OCI-LY7 (cell line): ENCODE data around the gene HUNK. TPM values are rescaled to one million over a fixed set of nuclear protein-coding genes. Genes with fewer than 3 reads are reported as not detected.

Experiments
- BruUV-seq: library from RNA; stranded (reverse); fragments of 400-500 nt; replicated peaks from 2 replicates; lab custom pipeline; 2021; lab: Mats Ljungman, UMichigan
- CTCF ChIA-PET: fragments of 300-600 bp; sonication (Branson Sonifier 250); formaldehyde crosslinking; loops from one replicate; lab custom pipeline; 2022; ENCODE audit warnings: antibody characterized with exemption; ENCODE audit not compliant: unreplicated experiment; lab: Charles Lee
- POLR2A ChIA-PET: fragments of 300-600 bp; sonication (Branson Sonifier 250); formaldehyde crosslinking; loops from one replicate; lab custom pipeline; 2022; ENCODE audit warnings: antibody characterized with exemption; lab: Charles Lee
- DNase-seq: peaks from one replicate; pipeline ENCODE4 v3.0.0-alpha.2; 2015; ENCODE audit warnings: low spot score
- H2AFZ ChIP-seq: fragments of 200-600 bp; sonication (generic), shearing (Covaris generic); 2 replicates; pipeline ENCODE4 v1.6.1; 2014; ENCODE audit warnings: mild to moderate bottlenecking, antibody characterized with exemption, low read length, moderate library complexity
- H3K27ac ChIP-seq: fragments of 200-600 bp; sonication (generic); 2 replicates; pipeline ENCODE4 v1.5.1; 2014; ENCODE audit warnings: mixed run types, low read depth, mild to moderate bottlenecking, moderate library complexity, low read length, inconsistent platforms; ENCODE audit not compliant: poor library complexity, severe bottlenecking
- H3K36me3 ChIP-seq: fragments of 200-600 bp; sonication (generic); 2 replicates; pipeline ENCODE4 v1.6.1; 2014; ENCODE audit warnings: mild to moderate bottlenecking, antibody characterized with exemption, low read length, moderate library complexity, mixed read lengths; ENCODE audit not compliant: insufficient read depth
- H3K4me1 ChIP-seq: fragments of 200-600 bp; sonication (generic); 2 replicates; pipeline ENCODE4 v1.5.1; 2014; ENCODE audit warnings: mild to moderate bottlenecking, low read length; ENCODE audit not compliant: insufficient read depth, poor library complexity, severe bottlenecking
- H3K4me2 ChIP-seq: fragments of 200-600 bp; sonication (generic); 2 replicates; pipeline ENCODE4 v1.6.1; 2014; ENCODE audit warnings: mild to moderate bottlenecking, low read length
- H3K4me3 ChIP-seq: fragments of 200-600 bp; sonication (generic); 2 replicates; pipeline ENCODE4 v1.5.1; 2014; ENCODE audit warnings: mild to moderate bottlenecking, low read depth, low read length; ENCODE audit not compliant: poor library complexity, severe bottlenecking
- H3K79me2 ChIP-seq: fragments of 200-600 bp; sonication (generic); 2 replicates; pipeline ENCODE4 v1.6.1; 2016; ENCODE audit warnings: low read depth, mild to moderate bottlenecking, low read length, moderate library complexity, mixed read lengths; ENCODE audit not compliant: insufficient read depth
- H3K9me2 ChIP-seq: fragments of 200-600 bp; sonication (generic); 2 replicates; pipeline ENCODE4 v1.6.1; 2016; ENCODE audit warnings: mild to moderate bottlenecking, low read length, mixed read lengths; ENCODE audit not compliant: insufficient read depth
- H3K9me3 ChIP-seq: fragments of 200-600 bp; sonication (generic); 2 replicates; pipeline ENCODE4 v1.6.1; 2014; ENCODE audit warnings: mild to moderate bottlenecking, mixed run types, low read length, mixed read lengths
- H4K20me1 ChIP-seq: fragments of 200-600 bp; sonication (generic); 2 replicates; pipeline ENCODE4 v1.6.1; 2014; ENCODE audit warnings: mild to moderate bottlenecking, antibody characterized with exemption, low read length, moderate library complexity, mixed read lengths; ENCODE audit not compliant: insufficient read depth
- CTCF ChIP-seq: fragments of 200-600 bp; sonication (generic); conservative IDR thresholded peaks from 2 replicates; pipeline ENCODE4 v1.5.1; 2014; ENCODE audit warnings: mild to moderate bottlenecking, antibody characterized with exemption, low read length, moderate library complexity, mixed read lengths
- EZH2phosphoT487 ChIP-seq: fragments of 200-600 bp; sonication (generic); IDR thresholded peaks from 2 replicates; pipeline ENCODE4 v1.6.1; 2018; ENCODE audit warnings: low read depth, borderline replicate concordance, mild to moderate bottlenecking, mixed run types, antibody characterized with exemption, low read length, moderate library complexity, mixed read lengths
- intact Hi-C: fragments of 100-400 bp; cut with micrococcal nuclease; formaldehyde crosslinking; loops from one replicate; pipeline ENCODE4 v1.10.0; 2022; ENCODE audit not compliant: unreplicated experiment
- total RNA-seq, 2 experiments: library from RNA; depleted of rRNA in 1 of 2; stranded (reverse); fragments of >200 nt in 1 of 2; shearing (Covaris generic) in 1 of 2; gene quantifications; 2 replicates each; pipeline ENCODE4 v1.2.3, GENCODE V29; 2014 to 2022

Gene HUNK
- total RNA-seq, 2 experiments from 2014 or later, result 0.35 to 5.5 TPM

- H3K4me2 ChIP-seq, result no peak overlapping the region
- no peaks in the 10 kb centered on the region for H3K36me3 ChIP-seq
- H3K9me3 ChIP-seq, result no peaks in the 10 kb centered on the region
- no peak overlapping the region for H3K4me3 ChIP-seq
- intact Hi-C loops, result no loop called here
- ChIA-PET POLR2A (no interaction called here), CTCF (no interaction called here)
- no peaks in the 10 kb centered on the region for H3K79me2 ChIP-seq
- H2AFZ ChIP-seq, result no peak overlapping the region
- no peaks in the 10 kb centered on the region for H4K20me1 ChIP-seq
- TF ChIP-seq CTCF, result no peak
- no peak for TF ChIP-seq EZH2phosphoT487
- no peak overlapping the region for H3K27ac ChIP-seq
- no peaks in the 10 kb centered on the region for H3K9me2 ChIP-seq
- no peak for DNase-seq
- BruUV-seq, result no TSS peak
- H3K4me1 ChIP-seq, result no peaks in the 10 kb centered on the region
These were observed 51.7 kb downstream of the HUNK start for GRCh38 chr21:31924548-31924947.

DNA sequence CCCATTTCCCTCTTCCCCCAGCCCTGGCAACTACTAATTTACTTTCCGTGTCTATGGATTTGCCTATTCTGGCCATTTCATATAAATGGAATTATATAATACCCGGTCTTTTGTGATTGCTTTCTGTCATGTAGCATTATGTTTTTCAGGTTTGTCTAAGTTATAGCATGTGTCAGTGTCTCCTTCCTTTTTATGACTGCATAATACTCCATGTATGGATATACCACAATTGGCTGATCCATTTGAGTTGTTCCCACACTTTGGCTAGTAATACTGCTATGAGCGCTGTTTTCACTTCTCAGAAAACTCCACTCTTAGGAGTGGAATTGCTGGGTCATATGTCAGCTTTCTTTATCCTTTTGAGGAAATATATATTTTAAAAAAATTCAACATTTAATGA, 53.7 kb downstream of the HUNK start:
- Histone ChIP-seq H3K4me2 (no peak overlapping the region), H2AFZ (no peak overlapping the region), H3K36me3 (no peaks in the 10 kb centered on the region), H3K4me1 (no peaks in the 10 kb centered on the region), H3K4me3 (no peak overlapping the region), H3K9me2 (no peaks in the 10 kb centered on the region), H4K20me1 (no peaks in the 10 kb centered on the region), H3K27ac (no peak overlapping the region), H3K79me2 (no peaks in the 10 kb centered on the region), H3K9me3 (no peaks in the 10 kb centered on the region)
- CTCF ChIA-PET, result no interaction called here
- POLR2A ChIA-PET, result interaction anchor here (0.6 to 1.4 kb wide), 3 partner anchors 24 to 81 kb away, joined by 3 to 5 read pairs (median 4); no protein-coding TSS in a partner anchor
- no peak for TF ChIP-seq EZH2phosphoT487
- no peak for TF ChIP-seq CTCF
- no TSS peak for BruUV-seq
- no peak for DNase-seq
- intact Hi-C loops, result no loop called here

GRCh38 chr21:31927689-31928353, 55.0 kb downstream of the HUNK start:
- H3K9me2 ChIP-seq, result no peaks in the 10 kb centered on the region
- TF ChIP-seq EZH2phosphoT487 (no peak), CTCF (no peak)
- H3K4me3 ChIP-seq, result no peak overlapping the region
- CTCF ChIA-PET, result no interaction called here
- POLR2A ChIA-PET, result interaction anchor here (0.7 to 1.4 kb wide), 3 partner anchors 28 to 82 kb away, joined by 4 to 5 read pairs (median 4); no protein-coding TSS in a partner anchor
- no peaks in the 10 kb centered on the region for H3K9me3 ChIP-seq
- no peaks in the 10 kb centered on the region for H3K4me1 ChIP-seq
- no peaks in the 10 kb centered on the region for H3K79me2 ChIP-seq
- no peaks in the 10 kb centered on the region for H4K20me1 ChIP-seq
- no TSS peak for BruUV-seq
- H3K27ac ChIP-seq, result no peak overlapping the region
- H3K4me2 ChIP-seq, result no peak overlapping the region
- no peaks in the 10 kb centered on the region for H3K36me3 ChIP-seq
- intact Hi-C loops, result no loop called here
- DNase-seq, result no peak
- no peak overlapping the region for H2AFZ ChIP-seq
